Measurements from ENCODE around the gene MAP4K4.

DNA sequence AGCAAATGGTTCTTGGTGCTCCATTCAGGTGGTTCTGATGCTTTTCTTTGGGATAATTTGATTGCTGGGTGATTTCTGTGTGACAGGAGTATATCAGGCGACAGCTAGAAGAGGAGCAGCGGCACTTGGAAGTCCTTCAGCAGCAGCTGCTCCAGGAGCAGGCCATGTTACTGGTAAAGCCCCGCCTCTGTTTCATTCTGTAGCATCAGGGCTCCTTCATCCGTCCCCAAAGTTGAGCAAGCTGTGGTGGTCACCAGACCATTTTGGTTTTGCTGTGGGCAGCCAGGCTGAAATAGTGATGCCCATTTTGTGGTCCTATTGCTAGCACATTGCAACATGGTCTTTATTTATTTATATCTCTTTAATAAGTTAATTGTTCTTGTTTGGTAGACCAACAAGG is 161.4 kb downstream of the MAP4K4 start:
- TF ChIP-seq, protein P1, sequence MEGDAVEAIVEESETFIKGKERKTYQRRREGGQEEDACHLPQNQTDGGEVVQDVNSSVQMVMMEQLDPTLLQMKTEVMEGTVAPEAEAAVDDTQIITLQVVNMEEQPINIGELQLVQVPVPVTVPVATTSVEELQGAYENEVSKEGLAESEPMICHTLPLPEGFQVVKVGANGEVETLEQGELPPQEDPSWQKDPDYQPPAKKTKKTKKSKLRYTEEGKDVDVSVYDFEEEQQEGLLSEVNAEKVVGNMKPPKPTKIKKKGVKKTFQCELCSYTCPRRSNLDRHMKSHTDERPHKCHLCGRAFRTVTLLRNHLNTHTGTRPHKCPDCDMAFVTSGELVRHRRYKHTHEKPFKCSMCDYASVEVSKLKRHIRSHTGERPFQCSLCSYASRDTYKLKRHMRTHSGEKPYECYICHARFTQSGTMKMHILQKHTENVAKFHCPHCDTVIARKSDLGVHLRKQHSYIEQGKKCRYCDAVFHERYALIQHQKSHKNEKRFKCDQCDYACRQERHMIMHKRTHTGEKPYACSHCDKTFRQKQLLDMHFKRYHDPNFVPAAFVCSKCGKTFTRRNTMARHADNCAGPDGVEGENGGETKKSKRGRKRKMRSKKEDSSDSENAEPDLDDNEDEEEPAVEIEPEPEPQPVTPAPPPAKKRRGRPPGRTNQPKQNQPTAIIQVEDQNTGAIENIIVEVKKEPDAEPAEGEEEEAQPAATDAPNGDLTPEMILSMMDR (IDR thresholded peaks at IDR 0.05) = no peak
- no peak for TF ChIP-seq POLR2A (IDR thresholded peaks at IDR 0.05)

Measured in thyroid gland (tissue), 4 donors.